OCI-M2 (cell line): Measurements from ENCODE around the gene CDR2L.
"Not testable (repeated sequence)": the region's sequence is repeated elsewhere in the genome, so short reads cannot be mapped to it uniquely, and the experiment has no call there.

ENCODE experiments used
- DNase-seq: peaks from one replicate; lab custom pipeline; 2025; ENCODE audit not compliant: unreplicated experiment; lab: John Stamatoyannopoulos, UW

Gene CDR2L

DNA sequence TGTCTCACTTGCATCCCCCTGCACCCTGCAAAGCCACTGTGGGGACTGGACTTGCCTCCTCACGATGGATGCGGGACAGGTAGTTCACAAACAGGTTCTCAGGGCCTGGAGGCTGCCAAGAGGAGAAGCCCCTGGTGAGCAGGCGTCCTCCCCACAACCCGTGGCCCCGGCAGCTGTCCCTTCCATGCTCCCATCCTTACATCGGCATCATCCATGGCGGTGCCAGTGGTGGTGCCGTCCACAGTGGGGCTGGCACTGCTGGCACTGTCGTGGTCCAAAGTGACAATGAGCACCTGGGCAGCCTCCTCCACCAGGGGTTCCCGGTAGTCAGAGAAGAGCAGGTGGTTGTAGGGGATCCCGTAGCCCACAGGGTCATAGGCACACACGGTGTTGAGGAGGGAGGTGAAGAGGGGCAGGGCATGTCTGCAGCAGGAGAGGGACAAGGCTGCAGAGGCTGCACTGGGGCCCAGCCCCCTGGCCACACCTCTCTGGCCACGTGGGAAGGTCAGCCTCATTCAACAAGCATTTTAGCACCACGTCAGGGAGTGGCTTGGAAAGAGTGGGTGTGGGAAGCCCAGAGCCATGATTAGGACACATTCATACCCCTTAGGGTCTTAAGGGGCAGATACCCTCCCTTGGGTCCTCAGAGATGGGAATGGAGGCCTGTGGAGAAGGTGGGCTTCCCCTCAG lies 27.5 kb upstream of the CDR2L start:
- DNase-seq: no peak

GRCh38 chr17:74960570-74961342 lies 26.7 kb upstream of the CDR2L start:
- DNase-seq: no peak

DNA sequence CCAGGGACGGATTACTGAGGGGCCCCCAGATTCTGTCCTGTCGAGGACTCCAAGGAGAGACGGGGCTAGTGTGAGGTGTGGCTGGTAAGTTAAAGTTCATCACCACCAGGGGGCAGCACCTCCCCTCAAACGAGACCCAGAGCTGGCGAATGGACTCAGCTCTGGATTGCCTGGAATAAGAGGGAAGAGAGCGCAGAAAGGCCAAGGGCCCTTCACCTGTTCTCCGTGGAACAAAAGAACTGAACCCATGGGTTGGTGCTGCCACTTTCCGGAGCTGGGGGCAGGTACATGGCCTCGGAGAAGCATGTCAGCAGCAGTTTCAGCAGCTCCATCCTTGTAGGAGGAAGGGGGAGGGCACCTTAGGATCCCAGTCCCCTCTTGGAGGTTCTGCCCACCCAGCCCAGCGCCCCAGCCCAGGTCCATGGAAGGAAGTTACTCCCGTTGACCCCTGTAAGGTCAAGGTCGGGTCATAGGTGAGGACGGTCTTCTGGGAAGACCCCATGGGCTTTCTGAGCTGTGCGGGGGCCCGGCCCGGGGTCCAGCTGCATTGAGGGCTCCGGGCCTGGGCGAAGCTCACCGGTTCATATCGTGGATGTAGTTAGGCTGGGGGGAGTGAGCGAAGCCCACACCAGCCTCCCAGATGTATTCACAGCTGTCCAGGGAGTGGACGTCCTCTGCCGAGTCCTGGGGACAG lies 25.6 kb upstream of the CDR2L start:
- no peak for DNase-seq

DNA sequence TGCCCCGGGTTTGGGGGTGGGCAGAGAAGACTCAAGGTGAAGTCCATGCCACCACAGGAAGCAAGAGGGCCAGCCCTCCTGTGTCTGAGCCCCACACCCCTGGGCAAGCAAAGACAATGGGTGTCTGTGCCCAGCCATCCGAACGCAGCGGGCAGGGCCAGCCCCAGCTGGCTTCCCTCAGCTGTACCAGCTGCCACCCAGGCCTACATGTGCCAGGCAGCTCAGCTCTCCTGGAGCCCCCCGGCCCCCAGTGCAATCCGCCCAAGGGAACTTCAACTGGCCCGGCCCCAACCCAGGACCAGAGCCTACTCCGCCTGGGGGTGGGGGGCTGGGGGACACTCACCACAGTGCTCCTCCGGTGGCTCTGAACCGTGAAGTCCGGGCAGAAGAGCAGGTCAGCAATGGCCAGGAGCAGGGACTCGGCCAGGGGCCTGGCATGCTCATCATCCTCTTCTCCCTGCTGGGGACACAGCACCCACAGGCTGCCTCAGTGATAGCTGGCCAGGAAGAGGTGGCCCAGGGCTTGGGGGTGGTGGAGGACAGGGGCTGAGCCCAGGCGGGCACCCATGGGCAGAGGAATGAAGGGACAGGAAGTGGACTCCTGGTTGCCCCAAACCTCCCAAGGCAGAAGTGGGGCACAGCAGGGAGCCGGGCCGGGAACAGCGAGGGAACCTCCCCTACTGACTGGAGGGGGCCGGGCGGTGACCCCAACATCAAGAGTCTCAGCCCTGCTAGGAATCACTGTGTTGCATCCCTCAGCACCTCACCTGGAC lies 24.6 kb upstream of the CDR2L start:
- DNase-seq: no peak

GRCh38 chr17:74963656-74964055 lies 23.8 kb upstream of the CDR2L start:
- no peak for DNase-seq

GRCh38 chr17:74964246-74964761 lies 23.1 kb upstream of the CDR2L start:
- DNase-seq: no peak

DNA sequence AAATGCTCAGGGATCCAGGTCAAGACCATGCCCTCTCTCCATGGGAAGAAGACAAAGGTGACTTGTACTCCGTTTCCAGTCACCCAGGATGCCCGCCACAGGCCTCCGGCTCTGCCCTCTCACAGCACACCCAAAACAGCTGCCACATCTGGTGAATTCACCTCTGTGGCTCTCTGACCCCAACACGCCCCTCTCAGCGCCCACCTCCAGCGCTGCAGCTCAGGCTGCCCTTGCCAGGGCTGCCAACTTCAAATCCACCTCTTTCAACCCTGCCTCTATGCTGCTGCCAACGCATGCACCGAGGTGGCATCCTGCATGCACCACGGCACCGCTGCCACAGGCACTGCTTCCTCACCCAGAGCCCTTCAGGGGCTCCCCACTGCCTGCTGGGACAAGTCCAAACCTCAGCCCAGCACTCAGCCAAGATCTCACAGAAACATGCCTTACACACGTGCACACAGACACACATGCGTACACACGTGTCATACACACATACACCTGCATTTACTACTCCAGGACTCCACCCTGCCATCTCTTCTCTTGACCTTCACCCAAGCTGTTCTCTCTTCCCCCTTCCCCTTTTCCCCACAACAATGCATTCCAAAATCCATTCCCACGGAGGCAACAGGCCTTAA lies 22.3 kb upstream of the CDR2L start:
- no peak for DNase-seq

DNA sequence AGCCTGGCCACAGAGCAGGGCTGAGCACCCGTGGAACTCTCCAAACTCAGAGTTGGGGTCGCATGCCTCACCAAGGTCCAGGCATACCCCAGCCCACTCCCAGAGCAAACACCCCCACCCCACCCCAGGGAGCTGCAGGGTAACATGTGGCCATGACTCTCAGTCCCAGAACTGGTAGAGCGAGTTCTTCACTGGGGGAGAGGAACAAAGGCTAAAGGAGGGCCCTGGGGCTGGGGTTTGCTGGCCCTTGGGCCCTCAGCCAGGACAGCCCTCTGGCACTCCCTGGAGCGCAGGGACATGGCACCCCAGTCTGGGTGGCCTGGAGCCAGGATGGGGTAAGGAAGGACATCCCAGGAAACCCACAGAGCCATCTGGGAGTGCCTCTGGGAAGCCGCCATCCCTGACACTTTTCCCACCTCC lies 19.1 kb upstream of the CDR2L start:
- no peak for DNase-seq

GRCh38 chr17:74969501-74969900 lies 17.9 kb upstream of the CDR2L start:
- not testable (repeated sequence) for DNase-seq

GRCh38 chr17:74970395-74970794 lies 17.0 kb upstream of the CDR2L start:
- no peak for DNase-seq

- no peak for DNase-seq
Measured at GRCh38 chr17:74971069-74971841, 16.2 kb upstream of the CDR2L start.

- no peak for DNase-seq
Measured at GRCh38 chr17:74971842-74972106, 15.7 kb upstream of the CDR2L start.

DNA sequence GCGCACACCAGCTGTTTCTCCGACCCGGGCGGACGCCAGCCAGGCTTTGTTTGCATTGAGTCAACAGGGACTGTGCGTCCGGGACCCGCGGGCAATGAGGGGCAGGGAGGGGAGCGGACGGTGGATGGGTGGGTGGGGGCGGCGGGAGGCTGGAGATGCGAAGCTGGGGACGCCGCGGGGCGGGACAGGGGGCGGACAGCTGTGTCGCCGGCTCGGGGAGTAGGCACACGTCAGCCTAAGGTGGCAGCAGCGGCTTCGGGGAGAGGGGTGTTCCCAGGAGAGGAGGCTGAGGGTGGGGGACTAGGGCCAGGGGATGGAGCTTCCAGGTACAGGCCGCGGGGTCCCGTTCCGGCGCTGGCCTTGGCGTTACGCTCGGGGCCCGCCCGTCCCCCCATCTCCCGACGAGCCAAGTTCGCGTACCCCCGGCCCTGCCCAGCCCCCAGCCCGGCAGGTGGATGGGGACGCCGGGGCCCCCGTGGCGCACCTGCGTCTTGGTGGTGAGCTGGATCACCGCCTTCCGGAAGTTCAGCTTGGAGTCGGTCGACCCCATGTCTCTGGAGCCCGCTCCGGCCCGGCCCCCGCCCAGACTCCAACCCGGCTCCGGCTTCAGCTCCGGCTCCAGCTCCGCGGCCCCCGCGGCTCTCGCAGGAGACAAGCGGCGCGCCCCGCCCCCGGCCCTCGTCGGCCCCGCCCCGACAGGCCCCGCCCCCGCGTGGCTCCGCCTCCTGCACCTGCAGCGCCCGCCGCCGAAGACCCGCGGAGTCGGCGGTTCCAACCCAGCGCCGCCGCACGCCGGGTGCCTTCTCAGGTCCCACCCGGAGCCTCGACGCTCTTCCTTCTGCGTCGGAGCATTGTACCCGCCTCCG lies 15.1 kb upstream of the CDR2L start, which contains the start of gene HID1:
HID1 (minus strand) TSS at position 653 of the 866 bp plus-strand sequence; CDS start at position 550, 103 bp downstream.
- no peak for DNase-seq

DNA sequence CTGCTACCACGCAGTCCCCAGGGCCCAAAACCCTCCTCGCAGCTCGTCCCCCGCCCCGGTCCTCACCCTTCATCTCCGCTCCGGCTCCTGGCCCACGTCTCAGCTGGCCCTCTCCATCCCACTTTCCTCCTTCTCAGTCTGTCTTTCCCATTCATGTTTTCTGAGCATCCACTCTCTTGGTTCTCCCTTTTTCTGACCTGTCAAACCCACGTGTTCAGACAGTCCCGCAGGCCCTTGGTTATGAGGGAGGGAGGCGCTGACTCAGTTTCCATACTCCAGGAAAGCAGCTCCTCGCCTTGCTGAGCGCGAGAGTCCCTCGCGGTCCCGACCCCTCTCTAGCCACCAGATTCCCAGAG lies 14.5 kb upstream of the CDR2L start:
- no peak for DNase-seq

- no peak for DNase-seq
Measured at GRCh38 chr17:74975943-74976342, 11.5 kb upstream of the CDR2L start.

DNA sequence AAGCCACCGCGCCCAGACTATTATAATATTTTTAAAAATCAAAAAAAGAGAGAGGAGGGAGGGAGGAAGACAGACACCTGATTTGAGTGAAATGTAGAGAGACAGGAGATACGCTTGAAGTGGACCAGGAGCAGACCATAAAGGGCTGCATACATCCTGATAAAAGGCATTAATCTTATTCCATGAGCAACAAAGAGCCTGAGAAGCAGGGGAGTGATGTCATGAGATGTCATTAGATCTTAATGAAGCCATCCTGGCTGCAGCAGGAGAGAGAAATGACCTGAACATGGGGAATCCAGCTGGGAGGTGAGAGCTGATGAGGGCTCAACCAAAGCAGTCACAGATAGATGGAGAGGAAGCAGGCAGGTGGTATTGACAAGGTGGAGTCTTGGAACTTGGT lies 9.6 kb upstream of the CDR2L start:
- no peak for DNase-seq

DNA sequence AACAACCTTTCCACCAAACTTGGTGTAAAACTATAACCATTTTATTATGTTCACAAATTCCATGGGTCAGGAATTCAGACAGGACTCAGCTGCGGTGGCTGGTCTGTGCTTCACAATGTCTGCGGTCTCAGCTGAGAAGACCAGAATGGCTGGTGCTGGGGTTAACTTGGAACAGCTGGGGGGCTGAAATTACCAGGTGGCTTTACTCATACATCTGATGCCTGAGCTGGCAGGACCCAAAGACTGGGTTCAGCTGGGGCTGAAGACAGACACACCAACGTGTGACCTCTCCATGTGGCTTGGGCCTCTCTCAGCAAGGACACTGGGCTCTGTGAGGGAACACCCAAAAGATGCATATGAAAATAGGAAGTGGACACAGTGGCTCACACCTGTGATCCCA lies 9.2 kb upstream of the CDR2L start:
- DNase-seq: no peak

- no peak for DNase-seq
Measured at GRCh38 chr17:74979408-74980146, 7.9 kb upstream of the CDR2L start.
